PFSK-1 (cell line): ENCODE data around the gene DAB1.

Source experiments
- POLR2AphosphoS5 ChIP-seq: IDR thresholded peaks from 2 replicates; pipeline ENCODE4 v1.6.1; 2012; ENCODE audit warnings: low read depth, mild to moderate bottlenecking, control low read depth, low read length, moderate library complexity
- SIN3A ChIP-seq: IDR thresholded peaks from 2 replicates; pipeline ENCODE4 v1.6.1; 2012; ENCODE audit warnings: mild to moderate bottlenecking, low read length, moderate library complexity, borderline replicate concordance; ENCODE audit not compliant: insufficient read depth

DNA sequence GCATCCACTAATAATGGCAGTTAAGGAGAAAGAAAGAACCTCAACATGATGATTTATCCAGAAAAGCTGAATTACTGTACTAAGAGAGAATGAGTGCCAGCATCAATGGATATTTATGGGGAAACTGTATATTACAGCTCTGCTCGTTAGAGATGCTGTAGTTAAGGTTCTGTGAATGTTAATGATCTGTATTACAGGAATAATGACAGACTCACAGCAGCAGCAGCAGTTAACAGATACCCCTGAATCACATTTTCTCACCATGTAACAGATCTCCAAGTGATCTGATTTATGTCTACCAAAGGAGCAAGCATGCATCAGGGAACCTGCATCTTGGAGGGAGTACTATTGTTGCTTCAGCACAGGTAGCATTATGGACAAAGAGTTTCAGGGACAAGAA lies 377.4 kb downstream of the DAB1 start:
- TF ChIP-seq SIN3A = no peak
- TF ChIP-seq POLR2AphosphoS5 = no peak
